ENCODE data around the gene NEAT1.

Gene NEAT1

GRCh38 chr11:65377777-65378176, 44.8 kb upstream of the NEAT1 start:
- POLR2A ChIA-PET = interaction anchor here (0.8 to 1.7 kb wide), 4 partner anchors 45 to 128 kb away, joined by 3 to 10 read pairs (median 6); partner anchors contain the start of genes MALAT1 and NEAT1
- TF ChIP-seq CTCF (IDR thresholded peaks at IDR 0.05; ENCODE audit: control extremely low read depth, extremely low read depth, low read depth, missing control alignments) = no peak
- no peak for DNase-seq (ENCODE audit: extremely low spot score)
- CTCF ChIA-PET = interaction anchor here (0.8 to 2.5 kb wide), 7 partner anchors 7 to 129 kb away, joined by 3 to 9 read pairs (median 5); partner anchors contain the start of gene FRMD8

- DNase-seq (ENCODE audit: extremely low spot score) = no peak
- TF ChIP-seq CTCF (IDR thresholded peaks at IDR 0.05; ENCODE audit: control extremely low read depth, extremely low read depth, low read depth, missing control alignments) = no peak
- CTCF ChIA-PET = interaction anchor here (0.8 to 2.5 kb wide), 11 partner anchors 8 to 163 kb away, joined by 3 to 9 read pairs (median 4); partner anchors contain the start of gene FRMD8
- POLR2A ChIA-PET = interaction anchor here (0.7 to 1.7 kb wide), 6 partner anchors 45 to 128 kb away, joined by 3 to 10 read pairs (median 4); partner anchors contain the start of genes MALAT1 and NEAT1
Measured at GRCh38 chr11:65378208-65378927, 44.2 kb upstream of the NEAT1 start.

DNA sequence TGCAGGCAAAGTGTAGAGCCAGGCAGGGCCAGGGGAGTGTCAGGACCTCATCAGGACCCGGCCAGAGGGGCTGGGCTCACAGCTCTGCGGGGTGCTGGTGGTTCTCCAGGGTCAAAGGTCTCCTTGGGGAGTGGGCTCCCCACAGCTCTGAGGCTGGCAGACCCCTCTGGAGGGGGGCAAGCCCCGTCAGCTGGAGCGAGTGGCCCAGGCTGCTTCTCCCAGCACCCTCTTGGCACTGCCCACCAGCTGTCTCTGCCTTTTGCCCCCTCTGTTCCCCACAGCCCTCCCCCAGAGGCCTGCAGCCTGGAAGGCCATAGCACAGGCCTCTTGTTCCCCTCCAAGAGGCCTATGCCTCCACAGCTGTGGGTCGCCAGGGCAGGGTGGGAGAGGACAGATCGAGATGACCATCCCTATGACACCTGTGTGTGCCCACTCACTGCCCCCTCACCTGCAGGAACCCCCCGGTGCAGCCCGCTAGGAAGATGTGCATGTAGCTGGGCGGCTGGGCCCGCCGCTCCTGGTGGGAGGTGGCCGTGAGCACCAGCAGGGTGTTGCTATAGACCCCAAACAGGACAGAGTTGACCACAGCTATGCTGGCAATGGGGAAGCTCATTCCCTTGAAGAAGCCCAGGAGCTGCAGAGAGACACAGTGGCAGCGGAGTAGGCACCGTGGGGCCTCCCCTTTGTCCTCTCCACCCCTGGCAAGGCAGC, 43.5 kb upstream of the NEAT1 start:
- CTCF ChIA-PET = interaction anchor here (0.6 to 2.5 kb wide), 16 partner anchors 8 to 162 kb away, joined by 3 to 9 read pairs (median 4); partner anchors contain the start of gene FRMD8
- no peak for TF ChIP-seq CTCF (IDR thresholded peaks at IDR 0.05; ENCODE audit: control extremely low read depth, extremely low read depth, low read depth, missing control alignments)
- POLR2A ChIA-PET = interaction anchor here (0.6 to 3.4 kb wide), 8 partner anchors 44 to 127 kb away, joined by 3 to 20 read pairs (median 4); partner anchors contain the start of genes MALAT1 and NEAT1

GRCh38 chr11:65379698-65380459, 42.7 kb upstream of the NEAT1 start:
- CTCF ChIA-PET = interaction anchor here (1.0 to 2.5 kb wide), 12 partner anchors 7 to 162 kb away, joined by 3 to 9 read pairs (median 3); partner anchors contain the start of gene FRMD8
- no peak for TF ChIP-seq CTCF (IDR thresholded peaks at IDR 0.05; ENCODE audit: control extremely low read depth, extremely low read depth, low read depth, missing control alignments)
- POLR2A ChIA-PET = interaction anchor here (3.4 kb wide), 1 partner anchor 126 kb away, joined by 20 read pairs; no protein-coding TSS in a partner anchor
- DNase-seq (ENCODE audit: extremely low spot score) = no peak

More for the DNA sequence above, 43.5 kb upstream of the NEAT1 start:
- DNase-seq (ENCODE audit: extremely low spot score) = no peak

DNA sequence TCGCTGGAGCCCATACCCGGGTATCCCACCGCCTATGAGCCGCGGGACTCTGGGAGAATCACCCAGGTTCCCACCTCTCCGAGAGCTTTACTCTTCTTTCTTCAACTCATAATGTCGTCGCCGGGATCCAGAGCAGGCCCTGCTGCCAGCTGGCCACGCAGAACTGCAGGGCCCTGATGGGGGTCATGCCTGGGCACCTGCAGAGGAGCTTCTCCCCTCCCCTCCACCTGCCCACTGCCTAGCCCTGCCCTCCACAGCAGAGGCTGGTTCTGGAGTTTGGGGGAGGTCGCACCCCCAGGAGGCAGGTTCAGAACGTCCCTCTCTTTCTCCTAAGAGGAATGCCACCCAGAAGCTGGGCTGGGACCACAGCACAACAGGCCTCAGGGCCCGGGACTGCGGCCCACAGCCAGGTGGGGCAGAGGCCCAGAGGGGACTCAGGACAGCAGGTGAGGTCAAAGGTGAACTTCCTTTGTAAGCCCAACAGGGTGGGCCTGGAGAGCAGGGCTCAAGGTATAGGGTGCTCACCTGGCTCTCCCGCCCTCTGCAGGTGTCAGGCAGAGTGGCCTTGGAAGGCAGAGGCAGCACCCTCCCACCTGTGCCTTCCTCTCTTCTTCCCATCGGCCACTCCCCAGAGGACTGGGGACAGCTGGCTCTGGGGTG, 42.0 kb upstream of the NEAT1 start:
- ChIA-PET POLR2A (interaction anchor here (3.4 kb wide), 1 partner anchor 125 kb away, joined by 20 read pairs; no protein-coding TSS in a partner anchor), CTCF (interaction anchor here (1.0 to 2.5 kb wide), 7 partner anchors 10 to 126 kb away, joined by 3 to 8 read pairs (median 5); no protein-coding TSS in a partner anchor)
- DNase-seq (ENCODE audit: extremely low spot score) = no peak
- TF ChIP-seq CTCF (IDR thresholded peaks at IDR 0.05; ENCODE audit: control extremely low read depth, extremely low read depth, low read depth, missing control alignments) = no peak

Data from GM10248 (cell line).